HCT116 (cell line): ENCODE results near the gene TSHZ1. TPM values are rescaled to one million over a fixed set of nuclear protein-coding genes. Genes with fewer than 3 reads are reported as not detected.

Experiments
- ATAC-seq: fragments of 200-7000 bp; cut with Tn5 transposase; 2 replicates; pipeline ENCODE4 v1.9.1; 2020; ENCODE audit warnings: mild to moderate bottlenecking, moderate library complexity
- BruUV-seq: library from RNA; stranded (reverse); fragments of 400-500 nt; replicated peaks from 2 replicates; lab custom pipeline; 2021; lab: Mats Ljungman, UMichigan
- CTCF ChIA-PET: fragments of 300-600 bp; sonication (Branson Sonifier 250); formaldehyde crosslinking; loops from one replicate; lab custom pipeline; 2021; ENCODE audit warnings: antibody characterized with exemption; lab: Charles Lee
- POLR2A ChIA-PET: fragments of 300-600, 350-600 bp; sonication (Branson Sonifier 250); formaldehyde crosslinking; loops from one replicate; lab custom pipeline; 2021; ENCODE audit warnings: antibody characterized with exemption; lab: Charles Lee
- RAD21 ChIA-PET, 2 experiments: fragments of 300-600 bp; sonication (Branson Sonifier 250); formaldehyde crosslinking; loops; one replicate each; lab custom pipeline; 2023; ENCODE audit warnings: low total read pairs in 2 of 2; ENCODE audit not compliant: uncharacterized antibody in 2 of 2, unreplicated experiment in 2 of 2, low non-redundant PET in 1 of 2; lab: Charles Lee
- DNase-seq: peaks from one replicate; pipeline ENCODE4 v3.0.0-alpha.2; 2010; ENCODE audit warnings: low read depth, low spot score
- H2AFZ ChIP-seq: fragments of 200-600 bp; shearing (Covaris generic), sonication (generic); 2 replicates; pipeline ENCODE4 v1.6.1; 2017; ENCODE audit warnings: low read depth, mixed run types, mixed read lengths, antibody characterized with exemption, low read length; ENCODE audit not compliant: poor library complexity, severe bottlenecking
- H3K27ac ChIP-seq: 2 replicates; pipeline ENCODE4 v1.5.1; 2012; ENCODE audit warnings: low read depth, low read length
- H3K27me3 ChIP-seq: fragments of 200-600 bp; sonication (generic); 2 replicates; pipeline ENCODE4 v1.6.1; 2016; ENCODE audit warnings: mixed run types, low read length, mixed read lengths; ENCODE audit not compliant: insufficient read depth
- H3K36me3 ChIP-seq, 2 experiments: fragments of 200-500 bp in 1 of 2; fragments of 200-600 bp in 1 of 2; sonication (Bioruptor generic) in 1 of 2; sonication (generic) in 1 of 2; 2 replicates each; pipeline versions ENCODE4 v1.5.1 to v1.6.1; 2014 to 2016; ENCODE audit warnings: low read length in 2 of 2, inconsistent platforms in 1 of 2, mixed read lengths in 1 of 2, mixed run types in 1 of 2; ENCODE audit not compliant: insufficient read depth in 2 of 2, control insufficient read depth in 1 of 2
- H3K4me1 ChIP-seq, 2 experiments: fragments of 200-600 bp in 1 of 2; sonication (generic) in 1 of 2; 2 replicates each; pipeline versions ENCODE4 v1.5.1 to v1.6.1; 2012 to 2017; ENCODE audit warnings: low read length in 2 of 2, inconsistent platforms in 1 of 2, mild to moderate bottlenecking in 1 of 2, mixed read lengths in 1 of 2, mixed run types in 1 of 2, moderate library complexity in 1 of 2; ENCODE audit not compliant: insufficient read depth in 2 of 2, control insufficient read depth in 1 of 2
- H3K4me2 ChIP-seq: fragments of 200-600 bp; sonication (generic); 2 replicates; pipeline ENCODE4 v1.6.1; 2017; ENCODE audit warnings: mixed run types, low read length, mixed read lengths
- H3K4me3 ChIP-seq, 2 experiments: fragments of 200-600 bp in 1 of 2; sonication (generic) in 1 of 2; replicated peaks in 1 of 2; 2 replicates each; pipeline ENCODE4 v1.5.1; 2011 to 2016; ENCODE audit warnings: low read length in 2 of 2, control low read depth in 1 of 2, low read depth in 1 of 2, mild to moderate bottlenecking in 1 of 2, mixed read lengths in 1 of 2, mixed run types in 1 of 2
- H3K79me2 ChIP-seq: fragments of 200-600 bp; sonication (generic); 2 replicates; pipeline ENCODE4 v1.6.1; 2017; ENCODE audit warnings: mild to moderate bottlenecking, mixed run types, low read length, moderate library complexity, mixed read lengths; ENCODE audit not compliant: insufficient read depth
- H3K9ac ChIP-seq: fragments of 200-600 bp; sonication (generic); 2 replicates; pipeline ENCODE4 v1.6.1; 2016; ENCODE audit warnings: low read length, mixed read lengths
- H3K9me2 ChIP-seq: fragments of 200-600 bp; sonication (generic), shearing (Covaris generic); 2 replicates; pipeline ENCODE4 v1.6.1; 2017; ENCODE audit warnings: mixed run types, mild to moderate bottlenecking, moderate library complexity; ENCODE audit not compliant: insufficient read depth
- H3K9me3 ChIP-seq, 2 experiments: fragments of 200-500 bp in 1 of 2; fragments of 200-600 bp in 1 of 2; sonication (Bioruptor generic) in 1 of 2; sonication (generic) in 1 of 2; 2 replicates each; pipeline ENCODE4 v1.6.1; 2014 to 2017; ENCODE audit warnings: low read length in 2 of 2, mixed read lengths in 2 of 2, inconsistent platforms in 1 of 2, low read depth in 1 of 2, mild to moderate bottlenecking in 1 of 2, mixed run types in 1 of 2, moderate library complexity in 1 of 2; ENCODE audit not compliant: control insufficient read depth in 1 of 2, insufficient read depth in 1 of 2
- H4K20me1 ChIP-seq: fragments of 200-600 bp; sonication (generic), shearing (Covaris generic); 2 replicates; pipeline ENCODE4 v1.6.1; 2017; ENCODE audit warnings: mixed run types, mild to moderate bottlenecking, moderate library complexity; ENCODE audit not compliant: insufficient read depth
- CBX3 ChIP-seq: IDR thresholded peaks from 2 replicates; pipeline ENCODE4 v1.6.1; 2012; ENCODE audit warnings: low read depth
- CEBPB ChIP-seq: IDR thresholded peaks from 2 replicates; pipeline ENCODE4 v1.6.1; 2012; ENCODE audit warnings: low read depth
- EGR1 ChIP-seq: IDR thresholded peaks from 2 replicates; pipeline ENCODE4 v1.6.1; 2012; ENCODE audit warnings: low read depth
- FOSL1 ChIP-seq: IDR thresholded peaks from 2 replicates; pipeline ENCODE4 v1.6.1; 2012; ENCODE audit warnings: low read depth
- JUND ChIP-seq: IDR thresholded peaks from 2 replicates; pipeline ENCODE4 v1.6.1; 2012
- POLR2A ChIP-seq: IDR thresholded peaks from 2 replicates; pipeline ENCODE4 v1.7.0; 2011; ENCODE audit warnings: borderline replicate concordance; ENCODE audit not compliant: insufficient read depth, insufficient read length; ENCODE audit errors: extremely low read depth
- POLR2AphosphoS5 ChIP-seq: IDR thresholded peaks from 2 replicates; pipeline ENCODE4 v1.6.1; 2011; ENCODE audit warnings: mild to moderate bottlenecking, low read depth, low read length, moderate library complexity
- RAD21 ChIP-seq: IDR thresholded peaks from 2 replicates; pipeline ENCODE4 v1.6.1; 2012; ENCODE audit warnings: low read depth, mild to moderate bottlenecking
- SIN3A ChIP-seq: IDR thresholded peaks from 2 replicates; pipeline ENCODE4 v1.6.1; 2012; ENCODE audit warnings: low read depth
- SRF ChIP-seq: IDR thresholded peaks from 2 replicates; pipeline ENCODE4 v1.6.1; 2012; ENCODE audit warnings: low read depth
- TCF7L2 ChIP-seq: IDR thresholded peaks from 2 replicates; pipeline ENCODE4 v1.7.0; 2011; ENCODE audit warnings: borderline replicate concordance, inconsistent platforms; ENCODE audit not compliant: insufficient read depth, insufficient read length; ENCODE audit errors: extremely low read depth
- YY1 ChIP-seq: IDR thresholded peaks from 2 replicates; pipeline ENCODE4 v1.6.1; 2011; ENCODE audit warnings: low read length, low read depth, moderate library complexity, mild to moderate bottlenecking; ENCODE audit not compliant: insufficient replicate concordance; ENCODE audit errors: extremely low read depth
- ZNF274 ChIP-seq: fragments of 200-500 bp; sonication (Bioruptor generic); IDR thresholded peaks from 2 replicates; pipeline ENCODE4 v1.6.1; 2014; ENCODE audit warnings: mild to moderate bottlenecking, low read depth, low read length, inconsistent platforms
- intact Hi-C: fragments of 100-400 bp; cut with micrococcal nuclease; formaldehyde crosslinking; loops from 2 replicates; pipeline ENCODE4 v1.10.0; 2022
- total RNA-seq: library from RNA; stranded (reverse); gene quantifications from one replicate; pipeline ENCODE4 v1.2.1, GENCODE V29; 2021; ENCODE audit not compliant: unreplicated experiment

The TSHZ1 gene
- total RNA-seq, 1 experiment from 2014 or later: 5.7 TPM

- TF ChIP-seq YY1 (no peak), TCF7L2 (no peak)
- TF ChIP-seq, all 23 proteins: peak for 0
These were observed 43.5 kb upstream of the TSHZ1 start (continued) for GRCh38 chr18:75167137-75167536.

- TF ChIP-seq YY1 (no peak), ZNF274 (no peak), POLR2AphosphoS5 (no peak)
- H3K9me3 ChIP-seq: no peaks in the 10 kb centered on the region
- no peak overlapping the region for H3K4me3 ChIP-seq
- H3K36me3 ChIP-seq: no peaks in the 10 kb centered on the region
- H2AFZ ChIP-seq: no peak overlapping the region
- no peaks in the 10 kb centered on the region for H3K27me3 ChIP-seq
- RAD21 ChIA-PET: no interaction called here
- CTCF ChIA-PET: no interaction called here
- no peak overlapping the region for H3K4me2 ChIP-seq
- DNase-seq (no peak), ATAC-seq (no peak)
- BruUV-seq: no TSS peak
- POLR2A ChIA-PET: no interaction called here
- H3K27ac ChIP-seq: no peak overlapping the region
- H3K9me2 ChIP-seq: no peaks in the 10 kb centered on the region
- no peaks in the 10 kb centered on the region for H4K20me1 ChIP-seq
- intact Hi-C loops: no loop called here
- H3K79me2 ChIP-seq: no peaks in the 10 kb centered on the region
- no peaks in the 10 kb centered on the region for H3K4me1 ChIP-seq
- no peak overlapping the region for H3K9ac ChIP-seq
These were observed 42.6 kb upstream of the TSHZ1 start for GRCh38 chr18:75167759-75168618.

- ATAC-seq (no peak), DNase-seq (no peak)
- H3K4me1 ChIP-seq: no peaks in the 10 kb centered on the region; a peak in 1 of 4 replicates
- no TSS peak for BruUV-seq
- H3K9ac ChIP-seq: no peak overlapping the region
- H3K27ac ChIP-seq: no peak overlapping the region
- no peak overlapping the region for H2AFZ ChIP-seq
- no peaks in the 10 kb centered on the region for H3K9me2 ChIP-seq
- POLR2A ChIA-PET: no interaction called here
- H3K27me3 ChIP-seq: no peaks in the 10 kb centered on the region
- RAD21 ChIA-PET: no interaction called here
- no peaks in the 10 kb centered on the region for H3K9me3 ChIP-seq
- CTCF ChIA-PET: no interaction called here
- H4K20me1 ChIP-seq: no peaks in the 10 kb centered on the region
- no peaks in the 10 kb centered on the region for H3K36me3 ChIP-seq
- intact Hi-C loops: no loop called here
- no peak overlapping the region for H3K4me2 ChIP-seq
- no peaks in the 10 kb centered on the region for H3K79me2 ChIP-seq
- TF ChIP-seq SIN3A (no peak), YY1 (no peak), EGR1 (no peak), CEBPB (no peak), RAD21 (no peak), POLR2A (no peak), JUND (no peak), SRF (no peak), CBX3 (no peak), FOSL1 (no peak)
- H3K4me3 ChIP-seq: no peak overlapping the region
These were observed 42.0 kb upstream of the TSHZ1 start for GRCh38 chr18:75168619-75169018.
